OCI-LY7 (cell line): ENCODE data around the gene TM4SF1. TPM values are rescaled to one million over a fixed set of nuclear protein-coding genes. Genes with fewer than 3 reads are reported as not detected.

Experiments
- BruUV-seq: library from RNA; stranded (reverse); fragments of 400-500 nt; replicated peaks from 2 replicates; lab custom pipeline; 2021; lab: Mats Ljungman, UMichigan
- CTCF ChIA-PET: fragments of 300-600 bp; sonication (Branson Sonifier 250); formaldehyde crosslinking; loops from one replicate; lab custom pipeline; 2022; ENCODE audit warnings: antibody characterized with exemption; ENCODE audit not compliant: unreplicated experiment; lab: Charles Lee
- POLR2A ChIA-PET: fragments of 300-600 bp; sonication (Branson Sonifier 250); formaldehyde crosslinking; loops from one replicate; lab custom pipeline; 2022; ENCODE audit warnings: antibody characterized with exemption; lab: Charles Lee
- DNase-seq: peaks from one replicate; pipeline ENCODE4 v3.0.0-alpha.2; 2015; ENCODE audit warnings: low spot score
- H2AFZ ChIP-seq: fragments of 200-600 bp; sonication (generic), shearing (Covaris generic); 2 replicates; pipeline ENCODE4 v1.6.1; 2014; ENCODE audit warnings: mild to moderate bottlenecking, antibody characterized with exemption, low read length, moderate library complexity
- H3K27ac ChIP-seq: fragments of 200-600 bp; sonication (generic); 2 replicates; pipeline ENCODE4 v1.5.1; 2014; ENCODE audit warnings: mixed run types, low read depth, mild to moderate bottlenecking, moderate library complexity, low read length, inconsistent platforms; ENCODE audit not compliant: poor library complexity, severe bottlenecking
- H3K36me3 ChIP-seq: fragments of 200-600 bp; sonication (generic); 2 replicates; pipeline ENCODE4 v1.6.1; 2014; ENCODE audit warnings: mild to moderate bottlenecking, antibody characterized with exemption, low read length, moderate library complexity, mixed read lengths; ENCODE audit not compliant: insufficient read depth
- H3K4me1 ChIP-seq: fragments of 200-600 bp; sonication (generic); 2 replicates; pipeline ENCODE4 v1.5.1; 2014; ENCODE audit warnings: mild to moderate bottlenecking, low read length; ENCODE audit not compliant: insufficient read depth, poor library complexity, severe bottlenecking
- H3K4me2 ChIP-seq: fragments of 200-600 bp; sonication (generic); 2 replicates; pipeline ENCODE4 v1.6.1; 2014; ENCODE audit warnings: mild to moderate bottlenecking, low read length
- H3K4me3 ChIP-seq: fragments of 200-600 bp; sonication (generic); 2 replicates; pipeline ENCODE4 v1.5.1; 2014; ENCODE audit warnings: mild to moderate bottlenecking, low read depth, low read length; ENCODE audit not compliant: poor library complexity, severe bottlenecking
- H3K79me2 ChIP-seq: fragments of 200-600 bp; sonication (generic); 2 replicates; pipeline ENCODE4 v1.6.1; 2016; ENCODE audit warnings: low read depth, mild to moderate bottlenecking, low read length, moderate library complexity, mixed read lengths; ENCODE audit not compliant: insufficient read depth
- H3K9me2 ChIP-seq: fragments of 200-600 bp; sonication (generic); 2 replicates; pipeline ENCODE4 v1.6.1; 2016; ENCODE audit warnings: mild to moderate bottlenecking, low read length, mixed read lengths; ENCODE audit not compliant: insufficient read depth
- H3K9me3 ChIP-seq: fragments of 200-600 bp; sonication (generic); 2 replicates; pipeline ENCODE4 v1.6.1; 2014; ENCODE audit warnings: mild to moderate bottlenecking, mixed run types, low read length, mixed read lengths
- H4K20me1 ChIP-seq: fragments of 200-600 bp; sonication (generic); 2 replicates; pipeline ENCODE4 v1.6.1; 2014; ENCODE audit warnings: mild to moderate bottlenecking, antibody characterized with exemption, low read length, moderate library complexity, mixed read lengths; ENCODE audit not compliant: insufficient read depth
- EZH2phosphoT487 ChIP-seq: fragments of 200-600 bp; sonication (generic); IDR thresholded peaks from 2 replicates; pipeline ENCODE4 v1.6.1; 2018; ENCODE audit warnings: low read depth, borderline replicate concordance, mild to moderate bottlenecking, mixed run types, antibody characterized with exemption, low read length, moderate library complexity, mixed read lengths
- intact Hi-C: fragments of 100-400 bp; cut with micrococcal nuclease; formaldehyde crosslinking; loops from one replicate; pipeline ENCODE4 v1.10.0; 2022; ENCODE audit not compliant: unreplicated experiment
- total RNA-seq, 2 experiments: library from RNA; depleted of rRNA in 1 of 2; stranded (reverse); fragments of >200 nt in 1 of 2; shearing (Covaris generic) in 1 of 2; gene quantifications; 2 replicates each; pipeline ENCODE4 v1.2.3, GENCODE V29; 2014 to 2022
- TF ChIP-seq, protein P1 (sequence below): fragments of 200-600 bp; sonication (generic); conservative IDR thresholded peaks from 2 replicates; pipeline ENCODE4 v1.5.1; 2014; ENCODE audit warnings: mild to moderate bottlenecking, antibody characterized with exemption, low read length, moderate library complexity, mixed read lengths

TM4SF1 gene
- total RNA-seq, 2 experiments from 2014 or later = not detected

DNA sequence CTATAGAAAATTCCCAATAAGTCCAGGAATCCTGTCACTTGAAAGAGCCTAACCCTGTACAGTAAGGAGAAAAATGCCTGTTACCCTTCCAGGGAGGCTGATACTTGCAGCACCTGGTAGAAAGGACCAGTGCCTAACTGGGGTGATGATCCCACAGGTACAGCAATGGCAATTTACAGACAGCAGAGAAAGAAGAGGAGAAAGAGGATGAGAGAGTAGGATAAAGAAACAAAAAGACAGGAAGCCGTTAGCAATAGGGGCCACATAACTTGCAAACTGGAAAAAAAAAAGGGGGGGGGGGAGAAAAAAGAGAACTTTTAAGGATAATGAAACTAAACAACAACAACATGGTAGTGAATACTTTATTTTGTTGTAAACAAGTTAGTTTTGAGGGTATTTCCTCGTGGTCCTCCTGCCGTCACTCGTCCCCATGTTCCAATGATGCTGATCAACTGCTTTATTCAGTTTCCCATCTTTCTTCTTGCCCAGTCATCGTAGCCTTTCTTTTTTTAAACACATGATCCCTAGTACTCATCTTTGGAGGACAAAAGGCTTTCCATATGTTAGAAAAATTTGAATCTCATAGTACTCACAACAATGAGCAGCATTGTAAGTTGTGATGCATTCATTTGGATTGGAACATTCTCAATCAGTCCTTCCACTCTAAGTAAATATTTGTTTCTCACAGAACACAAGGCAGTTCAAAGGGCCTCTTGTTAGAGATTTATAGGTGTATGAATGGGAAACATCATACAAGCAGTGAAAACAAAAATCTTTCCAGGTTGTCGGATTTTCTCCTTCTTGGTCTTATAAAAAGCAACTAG lies 8.6 kb downstream of the TM4SF1 start:
- H3K79me2 ChIP-seq = no peaks in the 10 kb centered on the region
- H3K4me3 ChIP-seq = no peak overlapping the region
- TF ChIP-seq EZH2phosphoT487 = no peak
- TF ChIP-seq, protein P1, sequence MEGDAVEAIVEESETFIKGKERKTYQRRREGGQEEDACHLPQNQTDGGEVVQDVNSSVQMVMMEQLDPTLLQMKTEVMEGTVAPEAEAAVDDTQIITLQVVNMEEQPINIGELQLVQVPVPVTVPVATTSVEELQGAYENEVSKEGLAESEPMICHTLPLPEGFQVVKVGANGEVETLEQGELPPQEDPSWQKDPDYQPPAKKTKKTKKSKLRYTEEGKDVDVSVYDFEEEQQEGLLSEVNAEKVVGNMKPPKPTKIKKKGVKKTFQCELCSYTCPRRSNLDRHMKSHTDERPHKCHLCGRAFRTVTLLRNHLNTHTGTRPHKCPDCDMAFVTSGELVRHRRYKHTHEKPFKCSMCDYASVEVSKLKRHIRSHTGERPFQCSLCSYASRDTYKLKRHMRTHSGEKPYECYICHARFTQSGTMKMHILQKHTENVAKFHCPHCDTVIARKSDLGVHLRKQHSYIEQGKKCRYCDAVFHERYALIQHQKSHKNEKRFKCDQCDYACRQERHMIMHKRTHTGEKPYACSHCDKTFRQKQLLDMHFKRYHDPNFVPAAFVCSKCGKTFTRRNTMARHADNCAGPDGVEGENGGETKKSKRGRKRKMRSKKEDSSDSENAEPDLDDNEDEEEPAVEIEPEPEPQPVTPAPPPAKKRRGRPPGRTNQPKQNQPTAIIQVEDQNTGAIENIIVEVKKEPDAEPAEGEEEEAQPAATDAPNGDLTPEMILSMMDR = no peak
- no peak overlapping the region for H3K27ac ChIP-seq
- H3K4me2 ChIP-seq = no peak overlapping the region
- no peaks in the 10 kb centered on the region for H4K20me1 ChIP-seq
- intact Hi-C loops = no loop called here
- H2AFZ ChIP-seq = no peak overlapping the region
- ChIA-PET CTCF (no interaction called here), POLR2A (interaction anchor here (0.7 kb wide), 1 partner anchor 68 kb away, joined by 3 read pairs; no protein-coding TSS in a partner anchor)
- no peaks in the 10 kb centered on the region for H3K4me1 ChIP-seq
- no peak for DNase-seq
- H3K36me3 ChIP-seq = no peaks in the 10 kb centered on the region
- no peaks in the 10 kb centered on the region for H3K9me3 ChIP-seq
- no peaks in the 10 kb centered on the region for H3K9me2 ChIP-seq
- BruUV-seq = no TSS peak

DNA sequence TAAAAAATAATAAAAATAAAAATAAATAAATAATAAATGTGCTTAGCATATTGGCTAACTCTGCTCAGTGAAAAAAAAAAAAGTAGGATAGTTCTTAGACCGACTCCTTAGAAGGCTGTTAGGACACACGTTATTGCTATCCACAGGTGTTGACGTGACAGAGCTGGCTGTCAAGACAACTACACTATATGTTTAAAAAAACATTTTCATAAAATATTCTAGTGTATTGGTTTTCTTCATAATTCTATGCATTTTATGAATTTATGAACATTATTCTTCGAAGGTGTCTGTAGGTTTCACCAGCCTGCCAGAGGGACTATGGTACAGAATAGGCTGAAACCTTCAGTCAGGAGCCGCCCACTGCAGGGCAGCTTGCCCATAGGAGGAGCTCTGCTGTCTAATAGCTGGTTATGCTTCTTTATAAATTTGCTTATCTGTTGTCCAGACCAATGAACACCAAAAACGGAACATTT lies 9.2 kb downstream of the TM4SF1 start:
- H3K4me3 ChIP-seq = no peak overlapping the region
- intact Hi-C loops = no loop called here
- no peaks in the 10 kb centered on the region for H3K9me3 ChIP-seq
- ChIA-PET POLR2A (interaction anchor here (0.7 kb wide), 1 partner anchor 68 kb away, joined by 3 read pairs; no protein-coding TSS in a partner anchor), CTCF (no interaction called here)
- H2AFZ ChIP-seq = no peak overlapping the region
- DNase-seq = no peak
- TF ChIP-seq, protein P1 = no peak
- no peak for TF ChIP-seq EZH2phosphoT487
- no peaks in the 10 kb centered on the region for H3K36me3 ChIP-seq
- BruUV-seq = no TSS peak
- H4K20me1 ChIP-seq = no peaks in the 10 kb centered on the region
- H3K79me2 ChIP-seq = no peaks in the 10 kb centered on the region
- no peak overlapping the region for H3K27ac ChIP-seq
- H3K4me1 ChIP-seq = no peaks in the 10 kb centered on the region
- no peak overlapping the region for H3K4me2 ChIP-seq
- H3K9me2 ChIP-seq = no peaks in the 10 kb centered on the region
